Natural killer cell (primary cell): Measurements from ENCODE around the gene ADA. TPM values are rescaled to one million over a fixed set of nuclear protein-coding genes. Genes with fewer than 3 reads are reported as not detected.
A peak's percentile ranks its signal among the peaks of the same experiment; 100 is the strongest.

ENCODE experiments used
- ATAC-seq, 3 donors: fragments of 150-1000 bp in 2 of 3; fragments of 200-7000 bp in 1 of 3; cut with Tn5 transposase; 1 replicate in 1 of 3; 2 replicates in 2 of 3; pipeline ENCODE4 v1.10.0; 2021; ENCODE audit warnings: mild to moderate bottlenecking in 2 of 3, moderate library complexity in 2 of 3
- DNase-seq, 2 donors: peaks; one replicate each; pipeline versions ENCODE4 v3.0.0 to v3.0.0-alpha.2; 2013 to 2021; ENCODE audit warnings: mixed read lengths in 1 of 2
- H3K27ac ChIP-seq: one replicate; pipeline ENCODE4 v1.5.1; 2013; ENCODE audit warnings: mild to moderate bottlenecking, low read length
- H3K27me3 ChIP-seq: one replicate; pipeline ENCODE4 v1.6.1; 2013; ENCODE audit warnings: low read length; ENCODE audit not compliant: control insufficient read depth, insufficient read depth
- H3K36me3 ChIP-seq: one replicate; pipeline ENCODE4 v1.6.1; 2013; ENCODE audit warnings: low read length; ENCODE audit not compliant: control insufficient read depth, insufficient read depth
- H3K4me1 ChIP-seq: one replicate; pipeline ENCODE4 v1.6.1; 2013; ENCODE audit warnings: low read length; ENCODE audit not compliant: control insufficient read depth, insufficient read depth
- H3K4me3 ChIP-seq: one replicate; pipeline ENCODE4 v1.5.1; 2013; ENCODE audit warnings: low read length
- H3K9me3 ChIP-seq: one replicate; pipeline ENCODE4 v1.6.1; 2013; ENCODE audit warnings: low read length; ENCODE audit not compliant: control insufficient read depth, insufficient read depth
- H3K27ac Mint-ChIP-seq, 2 donors: one replicate each; pipeline ENCODE4 v1.8.0; 2022; ENCODE audit warnings: mild to moderate bottlenecking in 2 of 2, mixed read lengths in 2 of 2, moderate library complexity in 1 of 2
- H3K27me3 Mint-ChIP-seq, 2 donors: one replicate each; pipeline ENCODE4 v1.8.0; 2022; ENCODE audit warnings: low read depth in 2 of 2, mixed read lengths in 2 of 2
- H3K36me3 Mint-ChIP-seq: one replicate; pipeline ENCODE4 v1.8.0; 2022; ENCODE audit warnings: mixed read lengths
- H3K4me1 Mint-ChIP-seq, 2 donors: one replicate each; pipeline ENCODE4 v1.8.0; 2022; ENCODE audit warnings: mixed read lengths in 2 of 2
- H3K4me3 Mint-ChIP-seq: one replicate; pipeline ENCODE4 v1.8.0; 2022; ENCODE audit warnings: mild to moderate bottlenecking, moderate library complexity, mixed read lengths
- H3K9me3 Mint-ChIP-seq, 2 donors: one replicate each; pipeline ENCODE4 v1.8.0; 2022; ENCODE audit warnings: mixed read lengths in 2 of 2
- WGBS: methylation state at CpG from one replicate; pipeline ENCODE4 v1.1.7; 2013; ENCODE audit warnings: missing lambda C conversion rate; ENCODE audit not compliant: insufficient coverage; 5-methylcytosine and 5-hydroxymethylcytosine counted together
- intact Hi-C: fragments of 100-400 bp; cut with micrococcal nuclease; formaldehyde crosslinking; loops from one replicate; pipeline ENCODE4 v1.14.2; 2022
- total RNA-seq, 4 donors: library from RNA; stranded (reverse); fragments of 120-200 nt in 1 of 4; gene quantifications; one replicate each; pipeline versions ENCODE4 v1.2.3 to v1.2.4, GENCODE V29; 2013 to 2022
- TF ChIP-seq, protein P1 (sequence below): fragments of 200-600 bp; IDR thresholded peaks from one replicate; pipeline ENCODE4 v1.8.0; 2022; ENCODE audit warnings: antibody characterized with exemption

ADA gene
- total RNA-seq, 3 donors from 2014 or later (not counting 1 experiment from before 2014, with no cell fraction given): 71.7 to 94.2 (median 73.9) TPM

DNA sequence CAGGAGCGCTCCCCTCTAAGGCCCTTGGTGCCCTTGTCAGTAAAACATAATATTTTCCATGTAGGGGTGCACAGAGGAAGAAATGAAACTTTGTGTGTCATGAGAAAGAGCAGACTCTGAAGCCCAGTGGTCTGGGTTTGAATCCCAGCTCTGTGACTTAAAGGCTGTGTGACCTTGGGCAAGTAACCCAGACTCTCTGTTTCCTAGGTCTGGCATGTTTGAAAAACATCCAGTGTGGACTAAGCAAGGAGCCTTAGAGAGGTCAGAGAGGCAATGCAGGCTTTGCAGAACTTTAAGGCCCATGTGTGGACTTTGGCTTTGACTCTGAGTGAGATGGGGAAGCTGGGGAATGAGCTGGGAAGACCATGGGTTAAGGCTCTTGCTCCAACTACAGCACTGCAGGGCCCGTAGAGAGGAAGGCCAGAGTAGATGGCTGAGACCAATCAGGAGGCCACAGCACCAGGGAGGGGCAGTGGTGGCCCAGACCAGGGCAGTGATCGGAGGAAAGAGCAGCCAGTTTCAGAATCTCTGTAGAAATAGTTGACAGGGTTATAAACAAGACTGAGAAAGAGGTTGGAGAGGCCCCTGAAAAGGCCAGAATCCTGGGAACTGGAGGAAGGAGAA is 18.2 kb downstream of the ADA start:
- H3K36me3 ChIP-seq: peaks cover 40% of the 10 kb centered on the region
- no peaks in the 10 kb centered on the region for H3K27me3 Mint-ChIP-seq
- no peak overlapping the region for H3K4me3 ChIP-seq
- no peak overlapping the region for H3K27ac ChIP-seq
- peak overlapping the region in 1 of 2 donors; percentile 24 for H3K27ac Mint-ChIP-seq
- H3K4me1 Mint-ChIP-seq: peaks cover 14 to 21% of the 10 kb centered on the region in 2 donors
- H3K27me3 ChIP-seq: no peaks in the 10 kb centered on the region
- WGBS: 98% methylated on average over 2 of the region's 3 CpGs
- no peaks in the 10 kb centered on the region for H3K9me3 ChIP-seq
- TF ChIP-seq, protein P1, sequence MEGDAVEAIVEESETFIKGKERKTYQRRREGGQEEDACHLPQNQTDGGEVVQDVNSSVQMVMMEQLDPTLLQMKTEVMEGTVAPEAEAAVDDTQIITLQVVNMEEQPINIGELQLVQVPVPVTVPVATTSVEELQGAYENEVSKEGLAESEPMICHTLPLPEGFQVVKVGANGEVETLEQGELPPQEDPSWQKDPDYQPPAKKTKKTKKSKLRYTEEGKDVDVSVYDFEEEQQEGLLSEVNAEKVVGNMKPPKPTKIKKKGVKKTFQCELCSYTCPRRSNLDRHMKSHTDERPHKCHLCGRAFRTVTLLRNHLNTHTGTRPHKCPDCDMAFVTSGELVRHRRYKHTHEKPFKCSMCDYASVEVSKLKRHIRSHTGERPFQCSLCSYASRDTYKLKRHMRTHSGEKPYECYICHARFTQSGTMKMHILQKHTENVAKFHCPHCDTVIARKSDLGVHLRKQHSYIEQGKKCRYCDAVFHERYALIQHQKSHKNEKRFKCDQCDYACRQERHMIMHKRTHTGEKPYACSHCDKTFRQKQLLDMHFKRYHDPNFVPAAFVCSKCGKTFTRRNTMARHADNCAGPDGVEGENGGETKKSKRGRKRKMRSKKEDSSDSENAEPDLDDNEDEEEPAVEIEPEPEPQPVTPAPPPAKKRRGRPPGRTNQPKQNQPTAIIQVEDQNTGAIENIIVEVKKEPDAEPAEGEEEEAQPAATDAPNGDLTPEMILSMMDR: no peak
- intact Hi-C loops: no loop called here
- H3K4me3 Mint-ChIP-seq: no peak overlapping the region
- DNase-seq (no peak), ATAC-seq (no peak)
- no peaks in the 10 kb centered on the region for H3K36me3 Mint-ChIP-seq
- no peaks in the 10 kb centered on the region for H3K9me3 Mint-ChIP-seq
- no peaks in the 10 kb centered on the region for H3K4me1 ChIP-seq

DNA sequence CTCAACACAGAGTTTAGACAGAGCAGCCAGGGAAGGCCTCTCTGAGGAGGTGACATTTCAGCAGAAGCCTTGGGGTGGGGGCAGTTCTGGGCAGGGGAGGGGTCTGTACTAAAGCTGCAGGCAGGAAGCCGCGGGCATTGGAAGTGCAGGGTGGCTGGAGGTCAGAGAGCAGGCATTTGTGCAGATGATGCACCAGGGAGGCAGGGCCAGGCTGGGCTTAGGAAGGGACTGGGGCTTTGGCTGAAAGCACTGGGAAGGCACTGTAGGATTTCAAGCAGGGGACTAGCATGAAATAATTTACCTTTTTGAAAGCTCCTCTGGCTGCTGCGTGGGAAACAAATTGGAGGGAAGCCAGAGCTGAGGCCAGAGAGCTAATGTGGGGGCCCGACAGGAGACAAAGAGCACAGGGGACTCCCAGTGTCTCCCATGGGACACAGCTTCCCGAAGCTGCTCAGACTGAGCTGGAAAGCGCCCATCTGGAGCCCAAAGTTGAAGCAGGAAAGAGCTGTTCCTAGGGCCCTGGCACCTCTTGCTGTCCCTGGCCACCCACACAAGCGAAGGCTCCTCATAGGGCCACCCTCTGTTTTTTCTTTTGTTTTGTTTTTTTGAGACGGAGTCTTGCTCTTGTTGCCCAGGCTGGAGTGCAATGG is 19.3 kb downstream of the ADA start:
- TF ChIP-seq, protein P1: no peak
- Mint-ChIP-seq H3K9me3 (no peaks in the 10 kb centered on the region), H3K4me1 (peaks cover 13 to 21% of the 10 kb centered on the region in 2 donors), H3K4me3 (no peak overlapping the region), H3K27ac (peak overlapping the region in 1 of 2 donors; percentile 78), H3K36me3 (no peaks in the 10 kb centered on the region), H3K27me3 (no peaks in the 10 kb centered on the region)
- no peaks in the 10 kb centered on the region for H3K27me3 ChIP-seq
- no peak for DNase-seq
- no peaks in the 10 kb centered on the region for H3K9me3 ChIP-seq
- intact Hi-C loops: no loop called here
- H3K4me3 ChIP-seq: no peak overlapping the region
- no peak for ATAC-seq
- 91% methylated on average over 8 of the region's 8 CpGs for WGBS
- peaks cover 45% of the 10 kb centered on the region for H3K36me3 ChIP-seq
- H3K27ac ChIP-seq: no peak overlapping the region
- no peaks in the 10 kb centered on the region for H3K4me1 ChIP-seq

DNA sequence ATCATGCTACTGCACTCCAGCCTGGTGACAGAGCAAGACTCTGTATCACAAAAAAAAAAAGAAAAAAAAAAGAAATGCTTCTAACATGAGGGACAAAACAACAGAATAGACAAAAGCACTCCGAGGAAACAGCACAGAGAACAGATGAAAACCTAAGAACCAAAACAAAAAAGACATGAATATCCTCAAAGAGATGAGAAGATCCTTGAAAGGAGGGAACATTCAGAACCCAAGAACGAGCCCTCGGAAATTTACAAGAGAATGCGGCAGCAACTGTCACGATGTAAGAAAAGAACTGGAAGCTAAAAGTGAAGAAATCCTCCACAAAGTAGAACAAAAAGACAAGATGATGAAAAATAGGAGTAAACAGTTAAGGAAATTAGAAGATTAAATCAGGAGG is 21.2 kb downstream of the ADA start:
- peaks cover 53% of the 10 kb centered on the region for H3K36me3 ChIP-seq
- no peaks in the 10 kb centered on the region for H3K27me3 ChIP-seq
- Mint-ChIP-seq H3K27me3 (no peaks in the 10 kb centered on the region), H3K4me1 (peaks cover 13 to 23% of the 10 kb centered on the region in 2 donors), H3K27ac (no peak overlapping the region), H3K9me3 (no peaks in the 10 kb centered on the region), H3K36me3 (no peaks in the 10 kb centered on the region), H3K4me3 (no peak overlapping the region)
- no peak for ATAC-seq
- intact Hi-C loops: no loop called here
- TF ChIP-seq, protein P1: no peak
- 95% methylated on average over 4 of the region's 5 CpGs for WGBS
- H3K4me3 ChIP-seq: no peak overlapping the region
- no peaks in the 10 kb centered on the region for H3K9me3 ChIP-seq
- DNase-seq: no peak
- H3K27ac ChIP-seq: no peak overlapping the region
- H3K4me1 ChIP-seq: no peaks in the 10 kb centered on the region
